Kidney capillary endothelial cell (primary cell): ENCODE data around the gene PTPRD.
A peak's percentile ranks its signal among the peaks of the same experiment; 100 is the strongest.

Experiments
- DNase-seq: peaks from one replicate; pipeline ENCODE4 v3.0.0-alpha.2; 2018; ENCODE audit warnings: low spot score

The PTPRD gene

GRCh38 chr9:8901146-8901545 lies 1711.7 kb downstream of the PTPRD start:
- DNase-seq: no peak

- DNase-seq: no peak
Observed at GRCh38 chr9:8899511-8899910, 1713.3 kb downstream of the PTPRD start.

GRCh38 chr9:8895861-8896224 lies 1717.0 kb downstream of the PTPRD start:
- peak; percentile 21 for DNase-seq

GRCh38 chr9:8895106-8895860 lies 1717.5 kb downstream of the PTPRD start:
- no peak for DNase-seq

GRCh38 chr9:8890695-8891094 lies 1722.1 kb downstream of the PTPRD start:
- no peak for DNase-seq

GRCh38 chr9:8889100-8889499 lies 1723.7 kb downstream of the PTPRD start:
- no peak for DNase-seq

- no peak for DNase-seq
Observed at GRCh38 chr9:8888591-8888990, 1724.2 kb downstream of the PTPRD start.

GRCh38 chr9:8887369-8887768 lies 1725.4 kb downstream of the PTPRD start:
- no peak for DNase-seq

- DNase-seq: no peak
Observed at GRCh38 chr9:8883321-8883720, 1729.5 kb downstream of the PTPRD start.

GRCh38 chr9:8880060-8880459 lies 1732.7 kb downstream of the PTPRD start:
- no peak for DNase-seq

- DNase-seq: no peak
Observed at GRCh38 chr9:8879284-8879683, 1733.5 kb downstream of the PTPRD start.

GRCh38 chr9:8877753-8878494 lies 1734.9 kb downstream of the PTPRD start:
- no peak for DNase-seq

- no peak for DNase-seq
Observed at GRCh38 chr9:8876303-8876702, 1736.5 kb downstream of the PTPRD start.

- no peak for DNase-seq
Observed at GRCh38 chr9:8874482-8874881, 1738.3 kb downstream of the PTPRD start.

- no peak for DNase-seq
Observed at GRCh38 chr9:8872802-8873201, 1740.0 kb downstream of the PTPRD start.

GRCh38 chr9:8871796-8872445 lies 1740.9 kb downstream of the PTPRD start:
- no peak for DNase-seq

GRCh38 chr9:8871396-8871795 lies 1741.4 kb downstream of the PTPRD start:
- no peak for DNase-seq

- no peak for DNase-seq
Observed at GRCh38 chr9:8869812-8870211, 1743.0 kb downstream of the PTPRD start.

- no peak for DNase-seq
Observed at GRCh38 chr9:8868632-8869031, 1744.2 kb downstream of the PTPRD start.

GRCh38 chr9:8867148-8867547 lies 1745.7 kb downstream of the PTPRD start:
- no peak for DNase-seq

- no peak for DNase-seq
Observed at GRCh38 chr9:8864545-8864896, 1748.3 kb downstream of the PTPRD start.

GRCh38 chr9:8863886-8864544 lies 1748.8 kb downstream of the PTPRD start:
- DNase-seq: no peak

- DNase-seq: no peak
Observed at GRCh38 chr9:8863069-8863468, 1749.7 kb downstream of the PTPRD start.
